Measurements from ENCODE around the gene ZSCAN32. TPM values are rescaled to one million over a fixed set of nuclear protein-coding genes. Genes with fewer than 3 reads are reported as not detected.

Gene ZSCAN32
- 10 to 100 TPM; 18.8 to 23.3 TPM for total RNA-seq

DNA sequence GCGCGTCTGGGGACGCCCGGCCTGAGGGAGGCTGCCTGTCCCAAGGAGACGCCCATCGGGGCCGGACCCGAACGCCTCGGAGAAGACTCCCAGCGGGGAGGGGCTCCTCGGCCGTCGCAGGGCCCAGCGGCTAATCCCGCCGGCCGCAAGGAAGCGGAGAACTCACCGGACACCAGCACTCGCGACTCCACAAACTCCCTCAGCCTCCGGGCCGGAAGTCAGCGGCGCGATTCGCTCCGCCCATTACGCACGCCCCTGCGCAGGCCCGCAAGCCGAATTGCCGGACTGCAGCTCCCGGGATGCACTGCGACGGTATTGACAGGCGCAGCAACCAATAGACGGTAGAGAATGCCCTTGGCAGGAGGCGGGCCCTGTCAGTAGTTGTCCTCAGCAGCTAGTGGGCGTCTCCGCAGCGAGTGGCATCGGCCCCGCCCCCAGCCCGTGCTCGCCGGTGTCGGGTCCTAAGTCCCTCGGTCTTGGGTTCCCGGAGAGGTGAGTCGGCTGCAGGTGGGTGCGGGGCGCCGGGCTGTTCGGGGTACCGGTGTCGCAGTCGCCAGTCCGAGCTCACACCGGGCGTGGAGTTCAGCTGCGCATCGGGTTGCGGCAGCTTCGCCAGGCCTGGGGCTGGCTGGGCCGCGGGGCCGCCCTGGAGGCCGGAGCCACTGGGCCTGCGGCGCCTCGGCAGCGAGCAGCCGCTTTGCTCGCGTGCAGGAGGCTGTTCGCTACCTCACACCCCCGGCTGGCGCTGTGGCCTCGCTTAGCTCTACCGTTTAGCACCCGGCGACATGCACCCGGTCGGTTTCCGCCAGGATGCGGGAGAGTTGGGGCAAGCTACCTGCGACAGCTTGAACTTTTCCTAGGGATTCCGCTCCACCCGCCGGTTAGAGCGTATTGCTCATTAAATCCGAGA lies at the start of gene ZSCAN32, which contains the start of gene ZNF174:
ZSCAN32 (minus strand) TSS at position 226 of the 910 bp plus-strand sequence. CDS start 3,447 bp downstream, outside the sequence.
ZNF174 (plus strand) TSS at position 437 of the 910 bp plus-strand sequence. CDS start 790 bp downstream, outside the sequence.

DNA sequence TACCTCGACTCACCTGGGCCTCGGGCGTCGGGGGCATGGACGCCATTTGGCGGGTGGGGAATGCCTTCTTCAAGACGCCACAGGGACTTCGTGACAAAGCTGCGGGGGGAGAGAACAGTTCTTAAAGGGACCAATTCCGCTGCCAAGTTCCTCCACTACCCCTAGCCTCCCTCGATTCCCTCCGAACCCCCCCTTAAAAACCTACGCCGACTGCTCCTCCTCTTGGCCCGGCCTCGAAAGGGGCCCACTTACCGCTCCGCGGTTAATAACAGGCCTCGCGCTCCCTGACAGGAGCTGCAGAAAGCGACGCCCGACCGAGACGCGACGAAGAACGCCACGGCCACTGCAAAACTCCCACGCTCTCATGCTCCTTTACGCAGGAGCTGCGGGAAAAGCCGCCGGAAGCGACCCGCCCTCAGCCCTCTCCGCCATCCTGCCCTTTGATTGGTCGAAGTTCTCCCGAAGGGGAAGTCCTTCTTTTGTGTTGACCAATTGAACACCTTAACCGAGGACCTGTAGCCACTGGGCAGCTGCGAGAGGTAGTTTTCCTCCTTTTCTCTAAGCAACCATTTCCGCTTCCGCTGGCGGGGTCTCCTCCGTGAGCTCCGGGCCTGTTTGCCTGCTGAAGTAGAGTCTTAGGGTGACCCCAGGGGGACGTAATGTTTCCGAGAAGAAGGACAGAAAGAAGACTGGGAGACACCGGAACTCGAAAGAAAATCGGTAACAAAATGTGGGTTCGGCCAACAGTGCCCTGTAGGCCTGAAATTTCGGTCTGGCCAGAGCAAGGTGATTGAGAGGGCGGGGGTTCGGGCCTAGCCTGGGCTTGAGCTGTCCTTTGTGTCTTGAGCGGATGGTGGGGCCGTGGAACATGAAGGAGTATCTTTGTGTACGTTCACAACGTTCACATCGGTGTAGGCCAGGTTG lies 42.6 kb upstream of the ZSCAN32 start, which contains the start of the genes NAA60 and ZNF597:
NAA60 (plus strand) TSS at position 573 of the 924 bp plus-strand sequence. CDS start 32,548 bp downstream, outside the sequence.
ZNF597 (minus strand) TSS at position 397 of the 924 bp plus-strand sequence; CDS start at position 46, 351 bp downstream.

DNA sequence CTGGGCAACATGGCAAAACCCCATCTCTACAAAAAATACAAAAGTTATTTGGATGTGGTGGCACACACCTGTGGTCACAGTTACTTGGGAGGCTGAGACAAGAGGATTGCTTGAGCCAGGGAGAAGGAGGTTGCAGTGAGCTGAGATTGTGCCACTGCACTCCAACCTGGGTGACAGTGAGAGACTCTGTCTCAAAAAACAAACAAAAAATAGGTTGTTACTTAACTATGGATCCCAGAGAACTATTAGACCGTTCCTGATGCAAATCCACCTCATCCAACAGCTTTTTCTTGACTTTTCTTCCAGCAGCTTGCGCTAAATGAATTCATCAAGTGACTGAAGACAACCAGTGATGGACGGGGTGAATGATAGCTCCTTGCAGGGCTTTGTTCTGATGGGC lies 45.2 kb downstream of the ZSCAN32 start, which contains the start of gene OR2C1:
OR2C1 (plus strand) TSS at position 301 of the 400 bp plus-strand sequence; CDS start at position 353, 52 bp downstream.

Other genes starting within 250 kb of the ZSCAN32 start
- not detected for gene OR1F1, start 212.8 kb downstream of the ZSCAN32 start, total RNA-seq
- 10 to 100 TPM; 13.4 to 13.7 TPM for gene ZNF200, start 165.8 kb downstream of the ZSCAN32 start, total RNA-seq
- under 1 TPM; 0.51 to 0.81 TPM for gene MEFV, start 144.4 kb downstream of the ZSCAN32 start, total RNA-seq
- gene ZNF263, start 117.5 kb downstream of the ZSCAN32 start, total RNA-seq, result 10 to 100 TPM; 23.7 to 27.2 TPM
- 1 to 10 TPM; 5.0 to 5.3 TPM for gene TIGD7, start 95.6 kb downstream of the ZSCAN32 start, total RNA-seq
- gene ZNF75A, start 95.5 kb downstream of the ZSCAN32 start, total RNA-seq, result 10 to 100 TPM; 44.3 to 47.9 TPM
- gene OR2C1, start 45.1 kb downstream of the ZSCAN32 start, total RNA-seq, result not detected
- 10 to 100 TPM; 13.1 to 14.3 TPM for gene ZNF174, start 211 bp upstream of the ZSCAN32 start, total RNA-seq
- gene ZNF597, start 42.5 kb upstream of the ZSCAN32 start, total RNA-seq, result 1 to 10 TPM; 2.4 to 2.5 TPM
- gene NAA60, start 42.7 kb upstream of the ZSCAN32 start, total RNA-seq, result 10 to 100 TPM; 45.1 to 50.2 TPM
- gene C16orf90, start 94.5 kb upstream of the ZSCAN32 start, total RNA-seq, result not detected
- 10 to 100 TPM; 33.4 to 37.5 TPM for gene CLUAP1, start 100.0 kb upstream of the ZSCAN32 start, total RNA-seq
- gene NLRC3, start 176.4 kb upstream of the ZSCAN32 start, total RNA-seq, result 10 to 100 TPM; 84.8 to 88.9 TPM
- gene SLX4, start 210.6 kb upstream of the ZSCAN32 start, total RNA-seq, result 10 to 100 TPM; 11.1 to 11.6 TPM